HepG2 (cell line): Measurements from ENCODE around the gene TSG101.

Experiments used
- ZNF703 ChIP-seq: sonication (generic); formaldehyde crosslinking; IDR thresholded peaks from 2 replicates; pipeline ENCODE4 v1.5.1; 2020; ENCODE audit warnings: missing genetic modification reagents, mild to moderate bottlenecking, moderate library complexity, borderline replicate concordance
- ZNF747 ChIP-seq: sonication (generic); formaldehyde crosslinking; IDR thresholded peaks from 2 replicates; pipeline ENCODE4 v1.8.1; 2023; ENCODE audit warnings: missing genetic modification reagents, mild to moderate bottlenecking, borderline replicate concordance
- TF ChIP-seq, protein P1 (sequence below): sonication (generic); formaldehyde crosslinking; IDR thresholded peaks from one replicate; pipeline ENCODE4 v1.5.1; 2020; ENCODE audit warnings: mild to moderate bottlenecking, missing genetic modification reagents; ENCODE audit errors: not compliant biosample characterization
- TF ChIP-seq, protein P2 (sequence below): sonication (generic); formaldehyde crosslinking; IDR thresholded peaks from 2 replicates; pipeline ENCODE4 v1.4.0; 2020; ENCODE audit warnings: missing genetic modification reagents
- TF ChIP-seq, protein P3 (sequence below): sonication (generic); formaldehyde crosslinking; IDR thresholded peaks from 2 replicates; pipeline ENCODE4 v1.5.0; 2020; ENCODE audit warnings: mild to moderate bottlenecking, missing genetic modification reagents, moderate library complexity

DNA sequence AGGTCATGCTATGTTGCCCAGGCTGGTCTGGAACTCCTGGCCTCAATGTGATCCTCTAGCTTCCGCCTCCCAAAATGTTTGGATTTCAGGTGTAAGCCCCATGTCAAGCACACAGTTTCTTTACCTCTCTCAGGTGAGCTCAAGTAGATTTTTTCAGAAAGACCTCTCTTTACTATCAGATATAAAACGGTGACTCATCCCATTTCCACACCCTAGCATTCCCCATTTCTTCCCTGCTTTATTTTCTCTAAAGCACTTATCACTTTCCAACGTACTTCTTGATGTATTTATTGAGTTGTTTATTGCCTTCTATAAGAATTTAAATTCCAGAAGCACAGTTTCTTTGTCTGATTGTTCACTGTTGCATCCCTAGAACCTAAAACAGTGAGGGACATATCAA is 3.7 kb downstream of the TSG101 start:
- TF ChIP-seq, protein P1, sequence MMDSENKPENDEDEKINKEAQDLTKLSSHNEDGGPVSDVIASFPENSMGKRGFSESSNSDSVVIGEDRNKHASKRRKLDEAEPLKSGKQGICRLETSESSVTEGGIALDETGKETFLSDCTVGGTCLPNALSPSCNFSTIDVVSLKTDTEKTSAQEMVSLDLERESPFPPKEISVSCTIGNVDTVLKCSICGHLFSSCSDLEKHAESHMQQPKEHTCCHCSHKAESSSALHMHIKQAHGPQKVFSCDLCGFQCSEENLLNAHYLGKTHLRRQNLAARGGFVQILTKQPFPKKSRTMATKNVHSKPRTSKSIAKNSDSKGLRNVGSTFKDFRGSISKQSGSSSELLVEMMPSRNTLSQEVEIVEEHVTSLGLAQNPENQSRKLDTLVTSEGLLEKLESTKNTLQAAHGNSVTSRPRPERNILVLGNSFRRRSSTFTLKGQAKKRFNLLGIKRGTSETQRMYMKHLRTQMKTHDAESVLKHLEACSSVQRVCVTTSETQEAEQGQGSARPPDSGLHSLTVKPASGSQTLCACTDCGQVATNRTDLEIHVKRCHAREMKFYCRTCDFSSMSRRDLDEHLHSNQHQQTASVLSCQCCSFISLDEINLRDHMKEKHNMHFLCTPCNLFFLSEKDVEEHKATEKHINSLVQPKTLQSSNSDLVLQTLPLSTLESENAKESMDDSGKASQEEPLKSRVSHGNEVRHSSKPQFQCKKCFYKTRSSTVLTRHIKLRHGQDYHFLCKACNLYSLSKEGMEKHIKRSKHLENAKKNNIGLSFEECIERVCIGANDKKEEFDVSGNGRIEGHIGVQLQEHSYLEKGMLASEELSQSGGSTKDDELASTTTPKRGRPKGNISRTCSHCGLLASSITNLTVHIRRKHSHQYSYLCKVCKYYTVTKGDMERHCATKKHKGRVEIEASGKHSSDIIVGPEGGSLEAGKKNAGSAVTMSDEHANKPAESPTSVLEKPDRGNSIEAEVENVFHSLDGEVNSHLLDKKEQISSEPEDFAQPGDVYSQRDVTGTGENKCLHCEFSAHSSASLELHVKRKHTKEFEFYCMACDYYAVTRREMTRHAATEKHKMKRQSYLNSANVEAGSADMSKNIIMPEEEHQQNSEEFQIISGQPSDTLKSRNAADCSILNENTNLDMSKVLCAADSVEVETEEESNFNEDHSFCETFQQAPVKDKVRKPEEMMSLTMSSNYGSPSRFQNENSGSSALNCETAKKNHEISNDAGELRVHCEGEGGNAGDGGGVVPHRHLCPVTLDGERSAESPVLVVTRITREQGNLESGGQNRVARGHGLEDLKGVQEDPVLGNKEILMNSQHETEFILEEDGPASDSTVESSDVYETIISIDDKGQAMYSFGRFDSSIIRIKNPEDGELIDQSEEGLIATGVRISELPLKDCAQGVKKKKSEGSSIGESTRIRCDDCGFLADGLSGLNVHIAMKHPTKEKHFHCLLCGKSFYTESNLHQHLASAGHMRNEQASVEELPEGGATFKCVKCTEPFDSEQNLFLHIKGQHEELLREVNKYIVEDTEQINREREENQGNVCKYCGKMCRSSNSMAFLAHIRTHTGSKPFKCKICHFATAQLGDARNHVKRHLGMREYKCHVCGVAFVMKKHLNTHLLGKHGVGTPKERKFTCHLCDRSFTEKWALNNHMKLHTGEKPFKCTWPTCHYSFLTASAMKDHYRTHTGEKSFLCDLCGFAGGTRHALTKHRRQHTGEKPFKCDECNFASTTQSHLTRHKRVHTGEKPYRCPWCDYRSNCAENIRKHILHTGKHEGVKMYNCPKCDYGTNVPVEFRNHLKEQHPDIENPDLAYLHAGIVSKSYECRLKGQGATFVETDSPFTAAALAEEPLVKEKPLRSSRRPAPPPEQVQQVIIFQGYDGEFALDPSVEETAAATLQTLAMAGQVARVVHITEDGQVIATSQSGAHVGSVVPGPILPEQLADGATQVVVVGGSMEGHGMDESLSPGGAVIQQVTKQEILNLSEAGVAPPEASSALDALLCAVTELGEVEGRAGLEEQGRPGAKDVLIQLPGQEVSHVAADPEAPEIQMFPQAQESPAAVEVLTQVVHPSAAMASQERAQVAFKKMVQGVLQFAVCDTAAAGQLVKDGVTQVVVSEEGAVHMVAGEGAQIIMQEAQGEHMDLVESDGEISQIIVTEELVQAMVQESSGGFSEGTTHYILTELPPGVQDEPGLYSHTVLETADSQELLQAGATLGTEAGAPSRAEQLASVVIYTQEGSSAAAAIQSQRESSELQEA, result no peak
- no peak for TF ChIP-seq ZNF747 (CRISPR knock-in tag)
- TF ChIP-seq, protein P2, sequence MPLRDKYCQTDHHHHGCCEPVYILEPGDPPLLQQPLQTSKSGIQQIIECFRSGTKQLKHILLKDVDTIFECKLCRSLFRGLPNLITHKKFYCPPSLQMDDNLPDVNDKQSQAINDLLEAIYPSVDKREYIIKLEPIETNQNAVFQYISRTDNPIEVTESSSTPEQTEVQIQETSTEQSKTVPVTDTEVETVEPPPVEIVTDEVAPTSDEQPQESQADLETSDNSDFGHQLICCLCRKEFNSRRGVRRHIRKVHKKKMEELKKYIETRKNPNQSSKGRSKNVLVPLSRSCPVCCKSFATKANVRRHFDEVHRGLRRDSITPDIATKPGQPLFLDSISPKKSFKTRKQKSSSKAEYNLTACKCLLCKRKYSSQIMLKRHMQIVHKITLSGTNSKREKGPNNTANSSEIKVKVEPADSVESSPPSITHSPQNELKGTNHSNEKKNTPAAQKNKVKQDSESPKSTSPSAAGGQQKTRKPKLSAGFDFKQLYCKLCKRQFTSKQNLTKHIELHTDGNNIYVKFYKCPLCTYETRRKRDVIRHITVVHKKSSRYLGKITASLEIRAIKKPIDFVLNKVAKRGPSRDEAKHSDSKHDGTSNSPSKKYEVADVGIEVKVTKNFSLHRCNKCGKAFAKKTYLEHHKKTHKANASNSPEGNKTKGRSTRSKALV (CRISPR knock-in tag), result no peak
- TF ChIP-seq, protein P3, sequence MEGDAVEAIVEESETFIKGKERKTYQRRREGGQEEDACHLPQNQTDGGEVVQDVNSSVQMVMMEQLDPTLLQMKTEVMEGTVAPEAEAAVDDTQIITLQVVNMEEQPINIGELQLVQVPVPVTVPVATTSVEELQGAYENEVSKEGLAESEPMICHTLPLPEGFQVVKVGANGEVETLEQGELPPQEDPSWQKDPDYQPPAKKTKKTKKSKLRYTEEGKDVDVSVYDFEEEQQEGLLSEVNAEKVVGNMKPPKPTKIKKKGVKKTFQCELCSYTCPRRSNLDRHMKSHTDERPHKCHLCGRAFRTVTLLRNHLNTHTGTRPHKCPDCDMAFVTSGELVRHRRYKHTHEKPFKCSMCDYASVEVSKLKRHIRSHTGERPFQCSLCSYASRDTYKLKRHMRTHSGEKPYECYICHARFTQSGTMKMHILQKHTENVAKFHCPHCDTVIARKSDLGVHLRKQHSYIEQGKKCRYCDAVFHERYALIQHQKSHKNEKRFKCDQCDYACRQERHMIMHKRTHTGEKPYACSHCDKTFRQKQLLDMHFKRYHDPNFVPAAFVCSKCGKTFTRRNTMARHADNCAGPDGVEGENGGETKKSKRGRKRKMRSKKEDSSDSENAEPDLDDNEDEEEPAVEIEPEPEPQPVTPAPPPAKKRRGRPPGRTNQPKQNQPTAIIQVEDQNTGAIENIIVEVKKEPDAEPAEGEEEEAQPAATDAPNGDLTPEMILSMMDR (CRISPR knock-in tag), result no peak
- no peak for TF ChIP-seq ZNF703
